Measurements from ENCODE around the gene FNBP1. TPM values are rescaled to one million over a fixed set of nuclear protein-coding genes. Genes with fewer than 3 reads are reported as not detected.
A peak's percentile ranks its signal among the peaks of the same experiment; 100 is the strongest.

The FNBP1 gene
- total RNA-seq, 1 donor from 2014 or later, result 202 TPM

DNA sequence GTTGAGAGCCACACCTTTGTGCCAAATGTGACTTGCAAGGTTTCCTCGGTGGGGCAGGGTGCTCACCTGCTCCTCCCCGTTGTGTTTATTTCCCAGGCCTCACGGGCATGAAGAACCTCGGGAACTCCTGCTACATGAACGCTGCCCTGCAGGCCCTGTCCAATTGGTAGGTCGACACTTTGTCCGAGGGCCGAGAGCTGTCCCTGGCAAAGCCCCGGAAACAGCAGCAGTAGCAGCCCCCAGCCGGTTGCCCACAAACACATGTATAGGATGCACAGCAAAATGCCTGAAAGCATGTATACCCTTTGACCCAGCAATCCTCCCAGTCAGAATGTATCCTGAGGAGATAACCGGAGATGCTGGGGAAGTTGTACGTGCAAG, 181.6 kb downstream of the FNBP1 start:
- peaks cover 57% of the 10 kb centered on the region for H3K4me1 Mint-ChIP-seq (ENCODE audit: low read depth)
- H3K36me3 Mint-ChIP-seq (ENCODE audit: low read depth), result peaks cover 51% of the 10 kb centered on the region
- H3K4me3 Mint-ChIP-seq, result peak overlapping the region; percentile 17
- DNase-seq (ENCODE audit: low spot score), result no peak
- no peaks in the 10 kb centered on the region for H3K27me3 Mint-ChIP-seq (ENCODE audit: insufficient read depth)
- peak overlapping the region; percentile 80 for H3K27ac Mint-ChIP-seq
- intact Hi-C loops (cut with micrococcal nuclease), result no loop called here
- no peaks in the 10 kb centered on the region for H3K9me3 Mint-ChIP-seq

DNA sequence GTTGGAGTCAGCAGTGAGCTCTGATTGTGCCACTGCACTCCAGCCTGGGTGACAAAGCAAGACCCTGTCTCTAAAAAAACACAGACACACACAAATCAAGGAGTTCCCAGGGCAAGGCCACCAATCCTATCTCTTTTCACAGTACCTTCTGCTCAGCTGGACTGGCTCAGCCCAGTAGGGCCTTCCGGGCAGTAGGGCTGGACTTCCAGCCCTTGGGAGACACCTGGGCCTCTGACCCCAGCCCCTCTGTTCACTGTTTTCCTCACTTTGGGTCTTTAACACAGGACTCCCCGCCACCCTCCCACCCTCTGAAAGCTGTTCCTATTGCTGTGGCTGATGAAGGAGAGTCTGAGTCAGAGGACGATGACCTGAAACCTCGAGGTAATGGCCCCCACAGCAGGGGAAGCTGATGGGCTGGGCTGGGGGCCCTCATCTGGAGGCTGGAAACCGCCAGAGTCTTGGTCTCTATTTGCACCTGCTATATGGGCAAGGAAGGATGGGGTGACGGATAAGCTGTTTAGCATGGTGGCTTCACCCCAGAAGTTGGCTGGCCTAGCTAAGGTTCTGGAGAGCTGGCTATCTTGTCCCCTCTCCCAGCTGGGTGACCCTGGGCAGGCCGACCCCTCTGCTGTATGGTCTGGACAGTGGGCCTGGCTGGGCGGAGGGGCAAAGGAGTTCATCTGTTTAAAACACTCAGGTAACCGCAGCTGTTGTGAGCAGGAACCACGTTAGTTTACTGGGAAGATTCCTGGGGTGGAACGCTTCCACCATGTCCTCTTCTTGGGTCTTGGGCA, 182.1 kb downstream of the FNBP1 start:
- Mint-ChIP-seq H3K4me3 (peak overlapping the region; percentile 12), H3K27me3 (ENCODE audit: insufficient read depth) (no peaks in the 10 kb centered on the region), H3K36me3 (ENCODE audit: low read depth) (peaks cover 51% of the 10 kb centered on the region), H3K27ac (peak overlapping the region; percentile 80), H3K4me1 (ENCODE audit: low read depth) (peaks cover 55% of the 10 kb centered on the region), H3K9me3 (no peaks in the 10 kb centered on the region)
- intact Hi-C loops (cut with micrococcal nuclease), result no loop called here
- DNase-seq (ENCODE audit: low spot score), result no peak

DNA sequence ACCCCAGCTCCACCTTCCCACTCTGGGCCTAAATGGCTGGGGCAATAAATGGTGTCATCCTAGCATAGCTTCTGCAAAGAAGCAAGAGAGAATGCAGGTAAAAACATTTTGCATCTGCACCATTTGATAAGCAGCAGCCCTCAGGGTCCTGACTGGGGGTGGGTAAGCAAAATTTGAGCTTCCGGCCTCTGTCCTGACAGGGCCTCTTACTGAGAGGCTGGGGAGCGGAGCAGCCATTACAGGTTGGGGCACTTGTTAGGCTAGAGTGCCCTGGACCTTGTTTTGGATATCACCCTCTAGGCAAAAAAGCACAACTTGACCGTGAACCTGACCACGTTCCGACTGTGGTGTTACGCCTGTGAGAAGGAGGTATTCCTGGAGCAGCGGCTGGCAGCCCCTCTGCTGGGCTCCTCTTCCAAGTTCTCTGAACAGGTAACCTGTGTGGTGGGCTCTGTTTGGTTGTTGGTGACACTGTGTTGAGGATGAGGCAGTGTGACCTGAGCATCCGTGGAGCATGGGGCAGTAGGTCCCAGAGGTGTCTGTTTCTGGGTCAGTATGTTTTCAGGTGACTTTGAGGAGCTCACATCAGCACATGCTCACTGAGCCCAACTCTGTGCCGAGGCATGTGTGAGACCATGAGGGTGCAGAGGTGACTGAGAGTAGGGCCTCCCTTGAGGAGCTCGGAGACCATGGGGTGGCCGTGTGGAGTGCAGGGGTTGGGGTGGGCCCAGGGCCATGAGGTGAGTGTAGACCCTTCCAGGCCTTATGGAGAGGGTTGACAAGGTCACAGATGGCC, 184.6 kb downstream of the FNBP1 start:
- peaks cover 52% of the 10 kb centered on the region for H3K4me1 Mint-ChIP-seq (ENCODE audit: low read depth)
- no peak overlapping the region for H3K4me3 Mint-ChIP-seq
- DNase-seq (ENCODE audit: low spot score), result no peak
- H3K27ac Mint-ChIP-seq, result peak overlapping the region; percentile 55
- intact Hi-C loops (cut with micrococcal nuclease), result no loop called here
- peaks cover 62% of the 10 kb centered on the region for H3K36me3 Mint-ChIP-seq (ENCODE audit: low read depth)
- H3K9me3 Mint-ChIP-seq, result no peaks in the 10 kb centered on the region
- no peaks in the 10 kb centered on the region for H3K27me3 Mint-ChIP-seq (ENCODE audit: insufficient read depth)

DNA sequence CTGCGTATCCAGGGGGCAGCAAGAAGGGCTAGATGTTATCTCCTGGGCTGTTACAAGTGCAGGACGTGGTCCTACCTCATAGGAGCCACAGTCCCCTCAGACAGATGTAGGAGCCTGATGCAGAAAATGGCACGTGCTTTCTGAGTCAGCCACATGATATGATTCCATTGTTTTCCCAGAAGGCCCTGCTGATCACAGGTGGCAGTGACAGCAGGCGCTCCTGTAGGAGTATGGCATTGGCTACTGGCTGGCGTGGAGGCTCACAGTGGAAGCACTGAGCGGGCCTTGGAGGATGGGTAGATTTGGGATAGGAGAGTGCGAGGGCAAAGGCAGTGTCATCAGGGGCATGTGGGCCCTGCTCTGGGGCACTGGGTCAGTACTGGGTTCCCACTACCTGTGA, 185.8 kb downstream of the FNBP1 start:
- Mint-ChIP-seq H3K27ac (no peak overlapping the region), H3K9me3 (no peaks in the 10 kb centered on the region), H3K4me1 (ENCODE audit: low read depth) (peaks cover 54% of the 10 kb centered on the region), H3K36me3 (ENCODE audit: low read depth) (peaks cover 64% of the 10 kb centered on the region), H3K27me3 (ENCODE audit: insufficient read depth) (no peaks in the 10 kb centered on the region), H3K4me3 (no peak overlapping the region)
- intact Hi-C loops (cut with micrococcal nuclease), result no loop called here
- DNase-seq (ENCODE audit: low spot score), result no peak

DNA sequence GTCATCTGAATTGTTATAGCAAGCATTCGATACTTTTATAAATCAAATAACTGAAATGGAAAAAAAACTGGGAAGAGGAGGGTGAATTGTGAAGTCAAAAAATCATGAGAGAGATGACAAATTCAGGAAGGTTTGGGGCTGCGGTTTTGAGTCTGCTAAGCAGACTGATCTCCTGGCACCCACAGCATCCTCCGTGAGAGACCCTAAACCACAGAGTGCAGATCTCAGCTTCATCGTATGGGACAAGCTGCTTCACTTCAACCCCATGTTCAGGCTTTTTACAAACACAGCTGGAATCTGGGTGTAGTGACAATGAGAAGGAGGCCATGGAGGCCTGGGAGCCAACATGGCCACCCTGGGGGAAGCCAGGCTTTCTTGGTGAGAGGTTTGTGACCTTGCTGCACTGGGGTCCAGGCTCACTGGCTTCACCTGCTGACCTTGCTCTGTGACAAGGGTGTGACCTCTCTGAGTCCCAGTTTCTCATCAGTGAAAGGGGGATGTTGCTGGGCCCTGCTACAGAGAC, 188.3 kb downstream of the FNBP1 start:
- H3K27me3 Mint-ChIP-seq (ENCODE audit: insufficient read depth), result no peaks in the 10 kb centered on the region
- intact Hi-C loops (cut with micrococcal nuclease), result no loop called here
- DNase-seq (ENCODE audit: low spot score), result no peak
- no peaks in the 10 kb centered on the region for H3K9me3 Mint-ChIP-seq
- no peak overlapping the region for H3K4me3 Mint-ChIP-seq
- peaks cover 64% of the 10 kb centered on the region for H3K36me3 Mint-ChIP-seq (ENCODE audit: low read depth)
- peak overlapping the region; percentile 66 for H3K27ac Mint-ChIP-seq
- peaks cover 36% of the 10 kb centered on the region for H3K4me1 Mint-ChIP-seq (ENCODE audit: low read depth)

DNA sequence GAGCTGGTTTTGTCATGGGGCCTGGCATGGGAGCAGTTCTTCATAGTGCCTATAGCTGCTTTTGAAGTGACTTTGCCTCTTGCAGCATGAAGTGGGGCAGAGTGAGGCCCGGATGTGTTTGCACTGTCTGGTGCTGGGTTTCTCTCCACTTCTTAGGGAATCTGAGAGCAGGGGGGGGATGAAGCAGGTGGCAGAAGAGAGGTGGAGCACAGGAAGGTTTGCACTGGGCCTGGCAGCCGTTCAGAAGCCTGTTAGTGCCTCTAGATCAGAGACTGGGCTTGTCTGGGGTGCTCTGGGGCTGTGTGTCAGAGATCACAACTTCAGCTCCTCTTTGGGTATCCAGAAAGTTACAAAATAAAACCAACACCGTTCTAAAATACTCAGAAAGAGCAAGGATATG, 189.4 kb downstream of the FNBP1 start:
- intact Hi-C loops (cut with micrococcal nuclease), result no loop called here
- H3K27ac Mint-ChIP-seq, result peak overlapping the region; percentile 21

DNA sequence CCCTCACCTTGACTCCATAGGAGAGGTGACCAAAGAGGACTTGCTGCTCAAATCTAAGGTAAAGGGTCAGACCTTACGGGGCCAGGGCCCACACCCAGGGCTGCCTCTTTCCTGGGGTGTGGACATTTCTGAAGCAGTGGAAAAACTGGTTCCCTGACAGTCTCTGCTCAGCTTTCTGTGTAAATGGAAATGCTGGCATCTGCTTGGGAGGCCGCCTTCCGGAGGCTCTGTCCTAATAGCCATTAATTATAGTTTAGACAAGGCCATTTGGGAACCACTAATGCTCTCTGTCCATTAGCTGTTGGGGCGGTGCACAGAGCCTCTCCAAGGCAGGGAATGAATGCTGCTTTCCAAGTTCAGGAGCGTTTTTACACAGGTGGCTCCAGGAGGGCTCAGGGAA, 190.4 kb downstream of the FNBP1 start:
- intact Hi-C loops (cut with micrococcal nuclease), result no loop called here
- no peak overlapping the region for H3K4me3 Mint-ChIP-seq
- no peak for DNase-seq (ENCODE audit: low spot score)
- H3K36me3 Mint-ChIP-seq (ENCODE audit: low read depth), result peaks cover 55% of the 10 kb centered on the region
- peaks cover 36% of the 10 kb centered on the region for H3K4me1 Mint-ChIP-seq (ENCODE audit: low read depth)
- H3K27ac Mint-ChIP-seq, result no peak overlapping the region
- no peaks in the 10 kb centered on the region for H3K27me3 Mint-ChIP-seq (ENCODE audit: insufficient read depth)
- no peaks in the 10 kb centered on the region for H3K9me3 Mint-ChIP-seq

More for the DNA sequence above, 189.4 kb downstream of the FNBP1 start:
- Mint-ChIP-seq H3K9me3 (no peaks in the 10 kb centered on the region), H3K4me1 (ENCODE audit: low read depth) (peaks cover 36% of the 10 kb centered on the region), H3K4me3 (no peak overlapping the region), H3K27me3 (ENCODE audit: insufficient read depth) (no peaks in the 10 kb centered on the region), H3K36me3 (ENCODE audit: low read depth) (peaks cover 62% of the 10 kb centered on the region)
- no peak for DNase-seq (ENCODE audit: low spot score)

DNA sequence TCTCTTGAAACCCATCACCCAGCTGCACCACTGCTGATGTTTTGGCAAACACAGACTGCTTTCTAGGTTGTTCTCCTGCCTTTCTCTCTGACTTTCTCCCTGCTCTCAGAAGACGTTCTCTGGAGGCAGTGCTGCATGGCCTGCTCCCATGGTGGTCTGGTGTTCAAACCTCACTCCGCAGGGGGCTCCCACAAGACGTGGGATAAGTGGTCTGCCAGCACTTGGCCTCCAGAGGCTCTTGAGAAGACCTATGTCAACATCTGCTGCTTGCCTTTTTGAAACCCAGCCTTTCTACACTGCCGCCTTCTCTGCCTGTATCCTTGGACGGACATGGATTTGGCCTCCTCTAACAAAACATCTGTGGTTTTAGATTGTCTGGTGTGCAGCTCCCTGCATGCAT, 191.2 kb downstream of the FNBP1 start:
- no peak overlapping the region for H3K4me3 Mint-ChIP-seq
- peaks cover 48% of the 10 kb centered on the region for H3K36me3 Mint-ChIP-seq (ENCODE audit: low read depth)
- H3K4me1 Mint-ChIP-seq (ENCODE audit: low read depth), result peaks cover 31% of the 10 kb centered on the region

DNA sequence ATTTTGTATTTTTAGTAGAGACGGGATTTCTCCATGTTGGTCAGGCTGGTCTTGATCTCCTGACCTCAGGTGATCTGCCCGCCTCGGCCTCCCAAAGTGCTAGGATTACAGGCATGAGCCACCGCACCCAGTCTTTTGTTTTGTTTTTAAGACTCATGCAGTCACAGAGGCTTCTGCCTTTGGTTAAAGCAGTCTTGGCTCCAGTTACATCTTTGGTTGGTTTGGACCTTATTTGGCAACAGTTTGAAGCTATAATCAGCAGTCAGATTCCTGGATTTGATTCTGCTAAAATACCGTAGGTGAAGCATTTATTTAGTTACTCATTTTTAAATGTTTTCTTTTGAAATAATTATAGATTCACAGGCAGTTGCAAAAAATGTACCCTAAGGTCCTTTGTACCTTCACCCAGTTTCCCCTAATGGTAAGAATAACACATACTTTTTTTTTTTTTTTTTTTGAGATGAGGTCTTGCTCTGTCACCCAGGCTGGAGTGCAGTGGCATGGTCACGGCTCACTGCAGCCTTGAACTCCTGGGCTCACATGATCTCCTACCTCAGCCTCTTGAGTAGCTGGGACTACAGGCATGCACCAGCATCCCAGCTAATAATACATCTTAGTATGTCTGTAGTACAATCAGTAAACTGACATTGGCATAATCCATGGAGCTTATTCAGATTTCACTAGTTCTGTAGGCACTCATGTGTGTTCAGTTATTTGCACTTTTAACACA, 192.0 kb downstream of the FNBP1 start:
- H3K4me1 Mint-ChIP-seq (ENCODE audit: low read depth), result peaks cover 24% of the 10 kb centered on the region
- DNase-seq (ENCODE audit: low spot score), result no peak

More for the DNA sequence above, 191.2 kb downstream of the FNBP1 start:
- Mint-ChIP-seq H3K9me3 (no peaks in the 10 kb centered on the region), H3K27me3 (ENCODE audit: insufficient read depth) (no peaks in the 10 kb centered on the region), H3K27ac (peak overlapping the region; percentile 41)
- intact Hi-C loops (cut with micrococcal nuclease), result no loop called here
- no peak for DNase-seq (ENCODE audit: low spot score)

DNA sequence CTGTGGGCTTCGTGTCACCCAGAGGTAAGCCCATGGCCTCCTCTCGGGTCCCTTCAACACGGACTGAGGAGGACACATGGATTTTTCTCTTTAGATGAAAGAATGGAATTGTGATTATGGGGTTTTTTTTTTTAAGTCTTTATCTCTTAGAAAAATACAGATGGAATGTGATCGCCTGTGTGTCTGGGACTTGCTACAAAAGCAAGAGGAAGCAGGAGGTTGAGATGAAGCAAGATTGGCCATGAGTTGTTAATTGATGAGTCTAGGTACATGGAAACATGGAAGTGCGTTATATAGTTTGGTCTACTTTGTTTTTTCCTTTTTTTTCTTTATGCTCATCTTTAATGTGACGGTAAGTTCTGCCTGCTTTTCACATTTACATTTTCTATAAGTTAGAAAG, 193.1 kb downstream of the FNBP1 start:
- intact Hi-C loops (cut with micrococcal nuclease), result no loop called here
- DNase-seq (ENCODE audit: low spot score), result no peak
- Mint-ChIP-seq H3K27me3 (ENCODE audit: insufficient read depth) (no peaks in the 10 kb centered on the region), H3K36me3 (ENCODE audit: low read depth) (peaks cover 38% of the 10 kb centered on the region), H3K27ac (no peak overlapping the region), H3K4me1 (ENCODE audit: low read depth) (peaks cover 31% of the 10 kb centered on the region), H3K9me3 (no peaks in the 10 kb centered on the region), H3K4me3 (no peak overlapping the region)

More for the DNA sequence above, 192.0 kb downstream of the FNBP1 start:
- H3K4me3 Mint-ChIP-seq, result no peak overlapping the region
- H3K27ac Mint-ChIP-seq, result no peak overlapping the region
- H3K27me3 Mint-ChIP-seq (ENCODE audit: insufficient read depth), result no peaks in the 10 kb centered on the region
- peaks cover 43% of the 10 kb centered on the region for H3K36me3 Mint-ChIP-seq (ENCODE audit: low read depth)
- intact Hi-C loops (cut with micrococcal nuclease), result no loop called here
- no peaks in the 10 kb centered on the region for H3K9me3 Mint-ChIP-seq

DNA sequence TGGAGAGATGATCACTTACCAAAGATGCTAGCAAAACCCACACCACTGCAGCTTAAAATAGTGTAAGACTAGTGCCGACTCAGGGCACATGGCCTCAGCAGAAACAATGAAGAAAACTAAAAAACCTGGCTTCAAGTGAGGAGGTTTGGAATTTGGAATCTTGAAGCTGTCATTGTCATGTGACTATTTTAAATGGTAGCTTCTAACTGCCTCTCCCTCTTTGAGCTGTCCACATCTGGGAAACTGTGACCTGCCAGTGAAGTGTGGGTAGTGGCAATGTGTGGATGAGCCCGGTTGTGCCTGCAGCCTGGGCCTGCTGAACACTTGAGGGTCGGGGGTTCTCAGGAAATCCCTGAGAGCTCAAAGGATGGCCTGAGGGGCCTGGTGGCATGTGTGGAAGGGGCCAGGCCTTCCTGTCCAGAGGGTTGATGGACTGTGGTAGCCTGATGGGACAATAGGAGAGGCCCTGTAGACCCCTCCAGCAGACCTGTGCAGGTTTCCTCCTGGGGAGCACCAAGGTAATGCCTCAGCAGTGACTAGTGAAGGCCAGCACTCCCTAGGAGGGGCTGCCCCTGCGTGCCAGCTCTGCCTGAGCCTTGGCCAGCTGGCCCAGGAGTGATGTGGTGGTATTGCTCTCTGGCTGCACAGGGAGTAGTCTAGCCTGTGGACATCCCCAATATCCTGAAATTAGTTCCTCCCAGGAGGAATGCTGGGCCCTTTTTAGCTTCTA, 194.1 kb downstream of the FNBP1 start:
- Mint-ChIP-seq H3K9me3 (no peaks in the 10 kb centered on the region), H3K4me3 (no peak overlapping the region), H3K27ac (peak overlapping the region; percentile 13), H3K36me3 (ENCODE audit: low read depth) (peaks cover 28% of the 10 kb centered on the region), H3K27me3 (ENCODE audit: insufficient read depth) (no peaks in the 10 kb centered on the region), H3K4me1 (ENCODE audit: low read depth) (peaks cover 24% of the 10 kb centered on the region)
- intact Hi-C loops (cut with micrococcal nuclease), result no loop called here
- no peak for DNase-seq (ENCODE audit: low spot score)

DNA sequence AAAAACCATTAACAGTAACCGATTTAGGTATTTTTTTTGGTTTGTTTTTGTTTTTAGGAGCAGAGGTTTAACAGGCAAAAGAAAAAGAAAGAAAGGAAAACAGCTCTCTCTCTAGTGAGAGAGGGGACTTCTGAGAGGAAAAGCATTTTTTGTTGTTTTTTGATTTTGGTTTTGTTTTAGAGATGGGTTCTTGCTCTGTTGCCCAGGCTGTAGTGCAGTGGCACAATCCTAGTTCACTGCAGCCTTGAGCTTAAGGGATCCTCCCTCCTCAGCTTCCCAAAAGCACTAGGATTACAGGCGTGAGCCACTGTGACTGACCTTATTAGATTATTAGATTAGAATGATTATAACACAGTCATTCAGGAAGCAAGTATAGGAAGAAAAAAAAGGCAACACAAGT, 197.6 kb downstream of the FNBP1 start:
- intact Hi-C loops (cut with micrococcal nuclease), result no loop called here
- Mint-ChIP-seq H3K27me3 (ENCODE audit: insufficient read depth) (no peaks in the 10 kb centered on the region), H3K4me3 (peak overlapping the region; percentile 41), H3K36me3 (ENCODE audit: low read depth) (peaks cover 14% of the 10 kb centered on the region), H3K27ac (peak overlapping the region; percentile 91), H3K4me1 (ENCODE audit: low read depth) (peaks cover 22% of the 10 kb centered on the region), H3K9me3 (no peaks in the 10 kb centered on the region)
- no peak for DNase-seq (ENCODE audit: low spot score)

Data from activated T-helper 1 cell treated with anti-CD3 and anti-CD28 coated beads, Interleukin-12 subunit alpha, Interleukin-12 subunit beta, Interleukin-2, Interleukin-4 antibody, amounts not matched to agents 30 ng/mL and 10 ng/mL and 1 ng/mL, durations not matched to agents 14 hours and 24 hours and 36 hours (primary cell).